ENCODE data around the gene IGBP1. TPM values are rescaled to one million over a fixed set of nuclear protein-coding genes. Genes with fewer than 3 reads are reported as not detected.
"Not testable (repeated sequence)": the region's sequence is repeated elsewhere in the genome, so short reads cannot be mapped to it uniquely, and the experiment has no call there.

IGBP1 gene
- total RNA-seq, 6 experiments from 2014 or later, result 35.1 to 39.9 (median 37.4) TPM

DNA sequence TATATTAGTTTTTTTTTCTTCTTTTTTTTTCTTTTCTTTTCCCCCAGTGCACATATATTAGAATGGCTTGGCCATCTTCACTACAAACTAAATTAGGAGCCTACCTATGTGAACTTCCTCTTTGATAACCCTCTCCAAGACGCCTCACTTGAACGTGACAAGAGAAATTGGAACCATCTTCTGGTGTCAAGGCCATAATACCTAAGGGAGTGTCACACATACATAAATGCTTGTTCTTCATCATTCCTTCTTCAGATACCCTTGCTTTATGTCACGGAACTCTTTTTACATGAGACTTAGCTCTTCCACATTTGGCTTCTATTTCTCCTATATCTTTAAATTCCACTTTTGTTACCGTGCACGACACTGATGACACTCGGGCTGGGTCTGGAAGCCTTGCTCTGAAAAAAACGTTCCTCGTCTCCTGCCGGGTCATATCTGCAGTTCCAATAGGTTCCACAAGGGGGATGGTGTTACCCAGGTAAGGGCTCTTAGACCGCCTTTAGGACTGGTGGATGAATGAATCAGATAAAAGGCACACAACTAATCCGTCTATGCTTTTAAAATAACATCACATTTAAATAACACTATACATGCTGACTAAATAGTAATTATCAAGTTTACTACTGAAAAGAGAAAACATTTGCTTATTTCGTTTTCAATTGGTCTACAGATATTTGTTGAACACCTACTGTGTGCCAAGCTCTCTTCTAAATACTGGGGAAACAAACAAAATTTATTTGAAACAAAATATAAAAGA lies 63.9 kb downstream of the IGBP1 start:
- no peaks in the 10 kb centered on the region for H3K36me3 Mint-ChIP-seq (ENCODE audit: low read depth)
- no peaks in the 10 kb centered on the region for H3K9me3 Mint-ChIP-seq
- peak; percentile 74 for TF ChIP-seq CTCF (IDR thresholded peaks at IDR 0.05)
- H3K27ac Mint-ChIP-seq, result no peak overlapping the region
- peaks cover 9% of the 10 kb centered on the region for H3K27me3 Mint-ChIP-seq (ENCODE audit: insufficient read depth)
- H3K4me1 Mint-ChIP-seq (ENCODE audit: low read depth), result peaks cover 6% of the 10 kb centered on the region
- DNase-seq, result peak; percentile 26
- peak overlapping the region; percentile 53; the same call in 1 of the 2 replicates for H3K4me3 Mint-ChIP-seq

DNA sequence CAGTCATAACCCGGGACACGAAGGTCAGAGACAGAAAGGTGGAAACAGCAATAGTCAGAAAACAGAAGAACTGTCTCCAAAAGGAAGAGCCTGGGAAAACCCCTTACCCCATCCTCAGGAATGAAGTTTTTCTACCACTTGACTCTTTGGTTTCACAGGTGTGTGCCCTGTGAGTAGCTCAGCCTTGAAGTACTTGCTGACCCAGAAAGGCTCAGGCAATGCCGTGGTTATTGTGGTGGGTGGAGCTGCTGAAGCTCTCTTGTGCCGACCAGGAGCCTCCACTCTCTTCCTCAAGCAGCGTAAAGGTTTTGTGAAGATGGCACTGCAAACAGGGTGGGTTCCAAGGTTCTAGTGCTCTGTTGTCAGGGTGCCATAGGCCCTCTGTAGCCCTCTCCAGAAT lies 68.5 kb downstream of the IGBP1 start:
- no peaks in the 10 kb centered on the region for H3K36me3 Mint-ChIP-seq (ENCODE audit: low read depth)
- H3K27me3 Mint-ChIP-seq (ENCODE audit: insufficient read depth), result peaks cover 9% of the 10 kb centered on the region
- H3K4me1 Mint-ChIP-seq (ENCODE audit: low read depth), result peaks cover 6% of the 10 kb centered on the region
- no peaks in the 10 kb centered on the region for H3K9me3 Mint-ChIP-seq
- no peak for DNase-seq
- H3K27ac Mint-ChIP-seq, result no peak overlapping the region
- TF ChIP-seq CTCF (IDR thresholded peaks at IDR 0.05), result no peak
- no peak overlapping the region for H3K4me3 Mint-ChIP-seq

GRCh38 chrX:70208479-70208878 lies 75.2 kb downstream of the IGBP1 start:
- Mint-ChIP-seq H3K9me3 (no peaks in the 10 kb centered on the region), H3K27me3 (ENCODE audit: insufficient read depth) (no peaks in the 10 kb centered on the region; the same call in none of the 2 replicates), H3K4me3 (no peak overlapping the region), H3K27ac (no peak overlapping the region), H3K4me1 (ENCODE audit: low read depth) (no peaks in the 10 kb centered on the region), H3K36me3 (ENCODE audit: low read depth) (no peaks in the 10 kb centered on the region)
- no peak for DNase-seq
- TF ChIP-seq CTCF (IDR thresholded peaks at IDR 0.05), result no peak

DNA sequence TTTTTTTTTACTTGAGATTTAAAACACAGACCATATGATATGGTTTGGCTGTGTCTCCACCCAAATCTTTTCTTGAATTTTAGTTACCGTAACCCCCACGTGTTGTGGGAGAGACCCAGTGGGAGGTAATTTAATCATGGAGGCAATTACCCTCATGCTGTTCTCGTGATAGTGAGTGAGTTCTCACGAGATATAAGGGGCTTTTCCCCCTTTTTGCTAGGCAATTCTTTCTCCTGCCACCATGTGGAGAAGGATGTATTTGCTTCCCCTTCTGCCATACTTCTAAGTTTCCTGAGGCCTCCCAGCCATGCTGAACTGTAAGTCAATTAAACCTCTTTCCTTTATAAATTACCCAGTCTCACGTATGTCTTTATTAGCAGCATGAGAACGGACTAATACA lies 76.3 kb downstream of the IGBP1 start:
- DNase-seq; H3K4me1 Mint-ChIP-seq (ENCODE audit: low read depth): not testable (repeated sequence)

More for the DNA sequence above, 76.3 kb downstream of the IGBP1 start:
- H3K36me3 Mint-ChIP-seq (ENCODE audit: low read depth); H3K27me3 Mint-ChIP-seq (ENCODE audit: insufficient read depth); H3K9me3 Mint-ChIP-seq; H3K27ac Mint-ChIP-seq; H3K4me3 Mint-ChIP-seq: not testable (repeated sequence)

Other genes starting within 250 kb of the IGBP1 start
- not detected for gene AWAT2, start 83.5 kb upstream of the IGBP1 start, total RNA-seq (2021; fragmentation: NEBNext Ultra II Directional; extraction: Animal tissue kit (Norgen Biotek cat#: 25700))
- not detected for gene OTUD6A, start 71.0 kb upstream of the IGBP1 start, total RNA-seq (2021; fragmentation: NEBNext Ultra II Directional; extraction: Animal tissue kit (Norgen Biotek cat#: 25700))
- not detected for gene DGAT2L6, start 44.0 kb downstream of the IGBP1 start, total RNA-seq (2021; fragmentation: NEBNext Ultra II Directional; extraction: Animal tissue kit (Norgen Biotek cat#: 25700))
- gene AWAT1, start 101.2 kb downstream of the IGBP1 start, total RNA-seq (2021; fragmentation: NEBNext Ultra II Directional; extraction: Animal tissue kit (Norgen Biotek cat#: 25700)), result not detected
- not detected for gene P2RY4, start 126.8 kb downstream of the IGBP1 start, total RNA-seq (2021; fragmentation: NEBNext Ultra II Directional; extraction: Animal tissue kit (Norgen Biotek cat#: 25700))
- gene ARR3, start 134.9 kb downstream of the IGBP1 start, total RNA-seq (2021; fragmentation: NEBNext Ultra II Directional; extraction: Animal tissue kit (Norgen Biotek cat#: 25700)), result not detected
- not detected for gene RAB41, start 148.7 kb downstream of the IGBP1 start, total RNA-seq (2021; fragmentation: NEBNext Ultra II Directional; extraction: Animal tissue kit (Norgen Biotek cat#: 25700))
- 10 to 100 TPM; 72.7 to 89.5 (median 87.1) TPM for gene PDZD11, start 156.5 kb downstream of the IGBP1 start, total RNA-seq (2021; fragmentation: NEBNext Ultra II Directional; extraction: Animal tissue kit (Norgen Biotek cat#: 25700))
- 10 to 100 TPM; 10.7 to 30.2 (median 25.8) TPM for gene KIF4A, start 156.7 kb downstream of the IGBP1 start, total RNA-seq (2021; fragmentation: NEBNext Ultra II Directional; extraction: Animal tissue kit (Norgen Biotek cat#: 25700))

Data from HFFc6 (cell line).